Activated CD4-positive, alpha-beta T cell treated with anti-CD3 and anti-CD28 coated beads, Interleukin-2, Interleukin-4, amounts not matched to agents 100 ng/mL and 50 ng/mL, durations not matched to agents 16 hours and 8 hours (primary cell): ENCODE measurements around the gene MAGEH1.
A peak's percentile ranks its signal among the peaks of the same experiment; 100 is the strongest.
"Not testable (repeated sequence)": the region's sequence is repeated elsewhere in the genome, so short reads cannot be mapped to it uniquely, and the experiment has no call there.

Experiments used
- DNase-seq: peaks from one replicate; pipeline ENCODE4 v3.0.0-alpha.2; 2020; ENCODE audit warnings: low spot score

MAGEH1 gene, protein sequence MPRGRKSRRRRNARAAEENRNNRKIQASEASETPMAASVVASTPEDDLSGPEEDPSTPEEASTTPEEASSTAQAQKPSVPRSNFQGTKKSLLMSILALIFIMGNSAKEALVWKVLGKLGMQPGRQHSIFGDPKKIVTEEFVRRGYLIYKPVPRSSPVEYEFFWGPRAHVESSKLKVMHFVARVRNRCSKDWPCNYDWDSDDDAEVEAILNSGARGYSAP

DNA sequence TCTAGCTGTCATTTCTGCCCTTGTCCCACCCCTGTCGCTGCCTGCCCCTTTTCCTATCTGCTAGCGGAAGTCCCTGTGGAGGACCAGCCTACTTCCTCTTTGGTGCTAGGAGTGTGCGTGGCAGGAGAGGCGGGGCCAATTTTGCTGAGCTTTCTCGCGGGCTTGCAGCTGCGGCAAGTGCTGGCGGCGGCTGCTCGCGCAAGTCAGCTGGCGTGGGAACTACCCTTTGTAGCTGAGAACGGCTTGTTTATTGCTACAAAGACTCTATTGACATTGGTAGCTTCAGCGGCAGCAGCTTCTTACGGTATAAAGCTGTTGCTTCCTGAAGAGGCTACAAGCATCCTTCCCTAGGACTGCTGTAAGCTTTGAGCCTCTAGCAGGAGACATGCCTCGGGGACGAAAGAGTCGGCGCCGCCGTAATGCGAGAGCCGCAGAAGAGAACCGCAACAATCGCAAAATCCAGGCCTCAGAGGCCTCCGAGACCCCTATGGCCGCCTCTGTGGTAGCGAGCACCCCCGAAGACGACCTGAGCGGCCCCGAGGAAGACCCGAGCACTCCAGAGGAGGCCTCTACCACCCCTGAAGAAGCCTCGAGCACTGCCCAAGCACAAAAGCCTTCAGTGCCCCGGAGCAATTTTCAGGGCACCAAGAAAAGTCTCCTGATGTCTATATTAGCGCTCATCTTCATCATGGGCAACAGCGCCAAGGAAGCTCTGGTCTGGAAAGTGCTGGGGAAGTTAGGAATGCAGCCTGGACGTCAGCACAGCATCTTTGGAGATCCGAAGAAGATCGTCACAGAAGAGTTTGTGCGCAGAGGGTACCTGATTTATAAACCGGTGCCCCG is at the start of gene MAGEH1:
TSS of gene MAGEH1 (plus strand) at position 138 of the 843 bp plus-strand sequence. CDS start at position 386, 248 bp downstream.
- peak; percentile 79 for DNase-seq

DNA sequence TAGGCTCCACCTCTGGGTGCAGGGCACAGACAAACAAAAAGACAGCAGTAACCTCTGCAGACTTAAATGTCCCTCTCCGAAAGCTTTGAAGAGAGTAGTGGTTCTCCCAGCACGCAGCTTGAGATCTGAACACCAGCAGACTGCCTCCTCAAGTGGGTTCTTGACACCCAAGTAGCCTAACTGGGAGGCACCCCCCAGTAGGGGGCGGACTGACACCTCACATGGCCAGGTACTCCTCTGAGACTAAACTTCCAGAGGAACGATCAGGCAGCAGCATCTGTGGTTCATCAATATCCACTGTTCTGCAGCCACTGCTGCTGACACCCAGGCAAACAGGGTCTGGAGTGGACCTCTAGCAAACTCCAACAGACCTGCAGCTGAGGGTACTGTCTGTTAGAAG is 24.8 kb upstream of the MAGEH1 start:
- DNase-seq = peak; percentile 1

DNA sequence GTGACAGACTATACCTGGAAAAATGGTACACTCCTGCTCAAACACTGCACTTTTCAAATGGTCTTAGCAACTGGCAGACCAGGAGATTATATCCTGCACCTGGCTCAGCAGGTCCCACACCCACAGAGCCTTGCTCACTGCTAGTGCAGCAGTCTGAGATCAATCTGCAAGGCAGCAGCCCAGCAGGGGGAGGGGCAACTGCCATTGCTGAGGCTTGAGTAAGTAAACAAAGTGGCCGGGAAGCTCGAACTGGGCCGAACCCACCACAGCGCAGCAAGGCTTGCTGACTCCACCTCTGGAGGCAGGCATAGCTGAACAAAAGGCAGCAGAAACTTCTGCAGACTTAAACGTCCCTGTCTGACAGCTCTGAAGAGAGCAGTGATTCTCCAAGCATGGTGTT is 8.5 kb upstream of the MAGEH1 start:
- DNase-seq = not testable (repeated sequence)

DNA sequence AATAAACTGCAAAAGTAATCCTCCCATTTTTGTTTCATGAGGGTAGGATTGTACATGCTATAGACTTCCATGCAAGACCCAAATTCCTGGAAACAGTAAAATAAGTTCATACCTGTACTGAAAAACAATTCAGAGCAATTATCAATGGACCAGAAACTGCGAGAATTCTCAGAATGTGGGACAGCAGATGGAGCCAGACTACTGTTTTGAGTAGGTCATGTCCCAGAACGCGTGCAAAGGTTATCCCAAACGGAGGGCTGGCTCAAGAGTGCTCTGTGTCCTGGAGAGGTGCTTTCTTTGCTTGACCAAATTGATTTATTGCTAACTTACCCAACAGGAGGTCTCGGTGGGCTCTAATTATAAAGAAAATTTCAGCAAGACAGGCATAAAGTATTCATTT is 1.7 kb upstream of the MAGEH1 start:
- DNase-seq = no peak

DNA sequence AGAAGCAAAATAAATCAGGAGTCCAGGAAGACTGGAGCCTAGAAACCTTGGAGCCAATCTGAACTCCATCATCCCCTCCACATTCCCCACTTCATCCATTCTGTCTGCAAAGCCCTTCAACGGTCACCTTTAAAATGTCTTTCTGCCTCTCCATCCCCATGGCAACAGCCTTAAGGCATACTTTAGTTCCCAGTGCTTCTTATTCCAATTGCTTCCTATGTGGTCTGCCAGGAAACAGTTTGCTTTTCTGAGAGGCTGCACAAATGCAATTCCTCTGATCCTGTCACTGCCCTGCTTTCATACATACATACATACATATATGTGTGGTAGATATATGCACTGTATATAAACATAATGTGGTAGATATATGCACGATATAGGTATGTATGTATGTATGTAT is 786 bp upstream of the MAGEH1 start:
- no peak for DNase-seq

DNA sequence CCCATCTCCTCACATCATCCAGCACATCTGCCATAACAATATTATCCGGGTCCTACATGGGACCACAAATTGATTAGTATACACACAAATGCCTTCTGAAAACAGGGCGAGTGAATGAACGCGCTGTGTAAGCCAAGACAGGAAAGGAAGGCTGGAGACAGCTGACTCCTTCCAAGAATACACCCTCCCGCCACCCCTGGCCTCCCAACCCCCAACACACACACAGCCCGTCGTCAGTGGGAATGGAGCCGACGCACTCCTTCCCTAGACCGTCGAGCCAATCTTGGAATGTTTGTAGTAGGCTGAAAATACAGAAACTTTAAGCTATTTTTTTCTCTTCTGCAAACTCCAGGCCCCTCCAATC is 319 bp upstream of the MAGEH1 start:
- no peak for DNase-seq

DNA sequence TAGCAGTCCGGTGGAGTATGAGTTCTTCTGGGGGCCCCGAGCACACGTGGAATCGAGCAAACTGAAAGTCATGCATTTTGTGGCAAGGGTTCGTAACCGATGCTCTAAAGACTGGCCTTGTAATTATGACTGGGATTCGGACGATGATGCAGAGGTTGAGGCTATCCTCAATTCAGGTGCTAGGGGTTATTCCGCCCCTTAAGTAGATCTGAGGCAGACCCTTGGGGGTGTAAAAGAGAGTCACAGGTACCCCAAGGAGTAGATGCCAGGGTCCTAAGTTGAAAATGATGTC is 852 bp downstream of the MAGEH1 start:
- no peak for DNase-seq

DNA sequence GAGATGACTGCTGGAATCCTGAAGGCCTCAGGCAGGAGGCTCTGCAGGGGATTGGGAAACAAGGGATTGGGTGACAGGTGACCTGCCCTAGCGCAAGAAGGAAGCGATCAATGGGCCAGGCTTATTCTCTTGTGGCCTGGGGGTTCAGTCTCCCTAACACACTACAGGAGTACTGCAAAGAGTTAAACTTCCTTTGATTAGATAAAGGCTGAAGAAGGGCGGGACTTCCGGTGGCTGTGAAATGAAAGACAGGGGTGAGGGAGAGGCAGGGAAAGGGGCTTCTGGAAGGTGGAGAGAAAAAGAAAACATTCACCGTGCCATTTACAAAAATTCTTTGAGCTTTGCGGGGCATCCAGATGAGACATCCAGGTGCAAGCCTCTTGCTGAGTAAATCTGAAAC is 3.8 kb downstream of the MAGEH1 start:
- DNase-seq = not testable (repeated sequence)

DNA sequence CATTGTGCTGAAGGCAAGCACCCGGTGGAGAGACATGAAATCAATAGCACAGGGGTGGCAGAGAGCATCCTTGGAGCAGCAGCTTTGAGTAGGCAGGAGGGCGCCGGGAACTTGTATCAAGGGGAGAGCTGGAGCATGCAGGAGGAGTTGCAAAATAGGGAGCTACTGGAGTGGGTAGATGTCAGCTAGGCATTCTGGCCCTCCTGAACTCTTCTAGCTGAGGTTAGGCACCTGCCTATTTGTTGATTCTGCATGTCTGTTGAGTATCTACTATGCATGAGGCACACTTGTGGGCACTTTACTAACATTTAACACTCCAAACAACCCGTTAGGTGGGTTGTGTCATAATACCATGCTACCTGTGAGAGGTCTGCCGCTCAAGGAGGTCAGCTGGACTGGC is 7.5 kb downstream of the MAGEH1 start:
- not testable (repeated sequence) for DNase-seq

DNA sequence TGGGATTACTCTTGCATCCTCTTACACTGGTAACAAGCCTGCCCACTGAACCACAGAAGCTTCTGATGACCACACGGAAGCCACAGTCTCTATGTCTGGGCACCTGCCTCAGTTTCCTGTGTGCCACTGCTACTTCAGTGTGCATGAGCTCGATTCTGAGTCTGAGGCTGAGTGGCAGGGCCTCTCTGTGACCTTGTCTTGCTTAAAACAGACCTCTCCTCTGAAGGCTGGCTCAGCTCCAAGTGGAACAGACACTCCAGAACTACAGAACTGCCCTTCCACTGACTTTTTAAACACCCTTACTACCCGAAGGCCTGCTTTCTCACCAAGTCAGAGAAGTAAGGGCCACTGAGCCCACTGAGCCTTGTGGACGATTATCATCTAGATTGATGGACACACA is 8.0 kb downstream of the MAGEH1 start:
- DNase-seq = not testable (repeated sequence)

DNA sequence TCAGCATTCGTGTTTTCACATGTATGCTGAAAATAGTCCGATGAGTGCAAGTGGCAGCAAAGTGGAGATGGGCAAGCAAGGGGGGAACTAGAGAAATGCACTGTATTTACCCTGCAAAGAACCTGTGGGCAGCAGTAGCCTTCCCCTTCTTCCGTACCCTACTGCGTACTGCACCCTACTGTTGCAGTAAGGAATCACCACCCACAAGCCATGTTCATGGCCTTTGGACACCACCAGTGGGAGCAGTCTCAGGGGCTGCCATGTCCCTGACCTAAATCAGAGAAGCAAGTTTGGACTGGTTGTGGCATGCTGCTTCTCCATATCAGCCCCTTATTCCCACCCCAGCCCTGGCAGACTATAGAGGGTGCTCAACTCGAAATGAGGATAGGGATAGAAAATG is 12.1 kb downstream of the MAGEH1 start:
- DNase-seq = not testable (repeated sequence)

DNA sequence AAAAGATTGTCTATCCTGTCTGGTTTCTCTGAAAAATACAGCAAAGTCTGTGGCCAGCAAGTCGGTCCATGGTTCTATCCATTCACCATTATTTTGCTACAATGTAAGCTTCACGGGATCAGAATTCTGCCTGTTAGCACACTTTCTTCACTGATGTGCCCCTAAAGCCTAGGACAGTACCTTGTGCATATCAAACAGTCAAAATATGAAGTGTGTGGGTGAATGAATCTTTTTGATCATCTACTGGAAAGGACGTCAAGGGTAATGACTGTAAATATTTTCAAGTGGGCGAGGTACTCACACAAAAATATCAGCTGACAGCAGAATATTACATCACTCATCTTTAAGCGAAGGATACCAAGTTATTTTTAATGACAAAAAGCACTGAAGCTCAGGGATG is 13.2 kb downstream of the MAGEH1 start:
- not testable (repeated sequence) for DNase-seq

DNA sequence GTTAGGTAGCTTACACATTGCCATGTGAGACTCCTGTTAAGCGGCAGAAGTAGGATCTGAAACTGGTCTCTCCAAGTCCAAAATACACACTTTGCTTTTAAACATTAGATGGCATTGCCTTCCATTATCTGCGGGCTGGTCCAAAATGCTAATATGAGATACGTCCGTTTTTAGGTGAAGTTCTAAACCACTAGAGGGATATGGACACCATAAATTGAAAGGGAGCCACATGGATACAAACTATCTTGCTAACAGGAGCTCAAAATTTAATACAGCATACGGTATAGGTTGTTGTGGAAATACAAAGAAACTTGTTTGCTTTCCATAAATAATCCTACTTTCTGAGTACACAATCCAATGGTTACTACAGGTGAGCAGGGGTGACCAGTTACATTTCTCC is 13.9 kb downstream of the MAGEH1 start:
- DNase-seq = not testable (repeated sequence)

DNA sequence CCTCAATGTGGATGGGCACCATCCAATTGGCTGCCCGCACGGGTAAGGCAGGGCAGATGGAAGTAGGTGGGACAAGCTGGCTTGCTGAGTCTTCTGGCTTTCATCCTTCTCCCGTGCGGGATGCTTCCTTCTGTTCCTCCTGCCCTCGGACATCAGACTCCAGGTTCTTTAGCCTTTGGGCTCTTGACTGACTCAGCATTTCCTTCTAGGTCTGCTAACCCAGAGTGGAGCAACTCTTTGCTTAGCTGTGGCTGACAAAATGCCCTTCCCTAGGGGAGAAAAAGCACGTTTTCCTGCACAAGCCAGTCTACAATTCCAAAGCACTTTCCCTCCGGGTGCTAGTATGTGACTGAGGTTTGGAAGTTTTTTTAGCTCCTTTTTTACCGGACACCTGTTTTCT is 28.0 kb downstream of the MAGEH1 start:
- DNase-seq = not testable (repeated sequence)

DNA sequence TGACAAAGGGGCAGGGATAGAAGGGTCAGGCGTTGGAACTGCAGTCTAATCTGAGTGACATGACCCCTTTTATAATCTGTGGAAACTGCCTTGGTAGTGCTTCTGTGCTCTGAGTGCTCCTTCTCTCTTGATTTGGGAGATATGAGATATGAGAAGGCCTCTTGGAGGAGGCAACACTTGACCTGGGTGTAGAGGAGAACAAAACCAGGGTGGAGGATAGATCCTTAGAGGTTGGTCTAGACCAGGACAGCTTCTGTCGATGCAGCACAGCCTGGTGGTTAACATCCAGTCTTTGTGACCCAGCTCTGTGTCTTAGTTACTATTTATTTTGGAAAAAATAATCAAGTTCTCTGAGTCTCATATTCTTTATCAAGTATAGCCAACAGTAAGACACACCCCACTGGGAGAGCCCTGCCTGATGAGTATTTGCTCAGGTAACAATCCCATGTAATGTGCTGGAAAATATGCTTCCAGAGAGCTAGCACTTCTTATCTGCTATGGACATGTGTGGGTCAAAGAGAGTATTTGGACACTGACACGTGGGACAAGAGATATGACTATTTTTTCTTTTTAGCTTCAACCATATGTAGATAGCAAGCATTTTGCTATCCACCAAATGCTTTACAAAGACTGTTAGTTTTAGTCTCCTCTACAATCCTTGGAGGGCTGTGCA is 28.6 kb downstream of the MAGEH1 start:
- no peak for DNase-seq

DNA sequence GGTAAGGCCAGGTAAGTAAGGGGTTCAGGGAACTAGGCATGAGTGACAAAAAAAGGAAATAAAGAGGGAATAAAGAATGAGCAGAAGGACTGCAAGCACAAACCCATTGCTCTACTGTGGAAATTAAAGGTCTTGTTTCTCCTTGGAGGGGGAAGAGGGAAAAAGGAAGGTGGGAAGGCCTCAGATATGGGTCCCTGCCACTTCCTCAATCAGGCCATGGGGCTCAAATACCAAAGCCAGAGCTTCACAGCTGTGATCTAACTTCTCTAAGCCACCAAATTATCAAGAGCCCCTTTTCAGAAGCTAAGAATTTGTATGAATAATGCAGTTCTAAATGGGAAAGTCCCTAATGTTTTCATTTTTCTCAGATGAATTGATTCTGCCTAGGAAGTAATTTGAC is 33.0 kb downstream of the MAGEH1 start:
- DNase-seq = no peak

DNA sequence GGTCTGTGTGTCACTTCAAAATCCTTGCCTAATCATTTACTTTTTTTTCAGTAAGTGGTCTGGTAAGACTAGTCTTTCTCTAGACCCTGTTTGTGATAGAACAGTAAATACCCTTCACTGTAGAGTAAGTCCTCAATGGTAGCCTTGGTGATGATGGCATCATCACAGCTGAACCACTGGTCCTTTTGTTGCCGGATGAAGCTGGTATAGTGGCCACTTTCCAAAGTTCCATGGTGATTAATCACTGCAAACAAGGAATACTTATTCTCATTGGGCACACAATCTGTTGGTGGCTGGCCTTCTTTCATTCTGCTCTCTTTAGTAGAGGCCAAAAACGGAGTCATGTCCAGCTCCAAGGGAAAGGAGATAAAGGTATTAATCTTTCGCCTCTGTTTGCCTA is 34.8 kb downstream of the MAGEH1 start:
- no peak for DNase-seq

DNA sequence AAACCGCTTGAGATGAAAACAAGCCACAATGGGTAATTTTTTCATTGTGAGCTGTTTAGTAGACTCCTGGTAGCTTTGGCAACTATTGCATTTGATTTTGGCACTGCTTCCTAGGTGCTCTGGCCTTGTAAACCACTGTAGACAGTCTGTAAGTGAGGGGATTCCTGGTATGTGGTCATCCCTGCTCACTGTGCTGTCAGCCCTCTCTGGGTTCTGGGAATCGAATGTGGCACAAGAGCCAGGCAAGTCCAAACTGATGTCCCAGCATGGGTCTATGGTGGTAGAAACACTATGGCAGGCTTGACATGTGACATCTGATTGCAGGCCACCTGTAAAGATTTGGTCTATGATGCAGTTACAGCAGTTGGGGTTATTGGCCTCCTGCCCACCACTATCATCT is 35.2 kb downstream of the MAGEH1 start:
- DNase-seq = no peak

DNA sequence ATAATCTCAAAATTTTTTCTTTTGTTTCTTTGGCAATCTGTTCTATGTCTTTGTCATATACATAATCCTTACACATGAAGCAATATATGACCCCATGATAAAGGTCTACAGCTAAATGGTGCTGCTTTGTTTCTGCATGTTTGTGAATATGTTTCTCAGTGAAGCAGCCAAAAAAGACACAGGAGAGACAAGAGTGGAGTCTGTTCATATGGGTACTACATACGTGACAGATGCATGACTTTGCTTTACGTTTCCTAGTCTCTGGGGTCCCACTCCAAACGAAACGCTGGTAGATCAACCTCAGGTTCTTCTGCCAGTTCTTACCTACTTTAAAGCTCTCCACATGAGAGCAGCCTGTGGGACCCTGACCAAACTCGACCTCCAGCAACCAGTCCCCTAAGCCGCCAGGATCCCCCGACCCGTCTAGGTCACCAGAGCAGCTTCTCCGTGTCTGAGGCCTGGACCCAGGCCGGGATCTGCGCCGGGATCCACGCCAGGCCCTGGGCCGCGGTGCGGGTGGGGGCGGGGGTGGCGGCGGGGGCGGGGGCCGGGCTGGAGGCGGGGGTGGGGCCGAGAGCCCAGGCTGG is 36.2 kb downstream of the MAGEH1 start:
- DNase-seq = no peak

DNA sequence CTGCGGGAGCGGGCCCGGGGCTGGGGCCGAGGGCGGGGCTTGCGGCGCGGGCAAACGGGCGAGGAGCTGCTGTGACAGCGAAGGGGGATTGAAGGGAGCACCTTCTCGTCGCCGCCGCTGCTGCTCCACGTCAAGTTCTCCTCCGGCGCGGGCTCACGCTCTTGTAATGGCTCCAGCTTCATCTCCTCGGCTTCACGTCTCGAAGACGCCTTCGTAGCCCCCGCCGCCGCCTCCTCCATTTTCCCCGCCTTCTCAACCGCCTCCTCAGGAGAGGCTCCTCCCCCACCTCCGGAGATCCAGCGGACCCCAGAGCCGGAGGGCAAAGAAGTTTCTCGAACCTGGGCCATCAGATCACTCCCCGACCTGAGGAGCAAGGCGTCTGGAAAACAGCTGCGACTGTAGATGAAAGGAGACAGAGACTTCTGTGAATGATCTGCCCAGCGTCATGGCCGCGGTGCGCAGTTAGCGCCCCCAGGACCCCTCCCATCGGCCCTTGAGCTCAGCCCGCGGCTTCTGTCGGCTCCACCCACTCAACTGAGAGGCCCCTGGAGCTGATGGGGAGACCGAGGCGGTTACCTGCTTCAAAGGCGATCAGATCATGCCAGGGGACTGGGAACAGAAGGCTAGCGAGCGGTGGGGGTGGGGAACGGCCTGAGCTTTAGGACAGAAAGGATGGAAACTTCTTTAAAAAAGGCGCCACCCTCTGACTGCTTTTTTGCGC is 36.8 kb downstream of the MAGEH1 start:
- peak; percentile 47 for DNase-seq

DNA sequence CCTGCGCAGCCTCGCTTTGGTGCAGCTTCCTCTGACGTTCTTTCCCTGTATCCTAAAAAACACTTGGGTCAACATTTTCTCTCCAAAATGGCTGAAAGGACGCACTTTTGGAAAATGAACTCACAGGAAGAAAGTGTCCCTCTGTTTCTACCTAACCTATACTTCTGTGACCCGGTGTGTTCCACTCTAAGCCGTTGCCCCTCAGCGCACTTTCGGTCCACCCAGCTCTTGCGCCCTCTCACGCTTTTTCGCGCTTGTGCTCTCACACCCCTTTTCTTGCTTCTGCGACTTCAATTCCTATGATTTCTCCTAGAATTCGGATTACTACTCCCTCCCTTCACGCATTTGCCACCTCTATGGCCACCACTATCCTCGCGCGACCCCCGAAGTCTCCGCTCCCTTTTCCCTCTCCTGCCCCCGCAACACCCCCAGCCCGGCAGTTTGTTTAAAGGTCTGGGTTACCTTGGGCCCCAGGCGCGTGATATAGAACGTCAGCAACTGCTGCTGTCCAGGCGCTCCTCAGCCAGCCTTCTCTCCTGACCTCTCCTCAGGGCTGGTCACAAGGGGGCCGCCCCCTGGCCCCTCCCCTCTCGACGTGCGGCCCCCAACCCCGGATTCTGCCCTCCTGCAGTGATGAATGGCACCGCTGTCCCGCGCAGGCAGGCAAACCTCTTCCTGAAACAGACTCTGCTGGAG is 37.5 kb downstream of the MAGEH1 start, which contains the start of gene USP51:
TSS of gene USP51 (minus strand) at position 535 of the 696 bp plus-strand sequence. CDS start 909 bp downstream, outside the sequence.
- DNase-seq = no peak
